ENCODE measurements around the gene VWF. TPM values are rescaled to one million over a fixed set of nuclear protein-coding genes. Genes with fewer than 3 reads are reported as not detected.
A peak's percentile ranks its signal among the peaks of the same experiment; 100 is the strongest.

Gene VWF
- total and polyA plus RNA-seq, 2 of the 13 experiments (the other 11 are each of a cell fraction or from before 2014, with no cell fraction given), result 0.20 to 0.25 TPM

DNA sequence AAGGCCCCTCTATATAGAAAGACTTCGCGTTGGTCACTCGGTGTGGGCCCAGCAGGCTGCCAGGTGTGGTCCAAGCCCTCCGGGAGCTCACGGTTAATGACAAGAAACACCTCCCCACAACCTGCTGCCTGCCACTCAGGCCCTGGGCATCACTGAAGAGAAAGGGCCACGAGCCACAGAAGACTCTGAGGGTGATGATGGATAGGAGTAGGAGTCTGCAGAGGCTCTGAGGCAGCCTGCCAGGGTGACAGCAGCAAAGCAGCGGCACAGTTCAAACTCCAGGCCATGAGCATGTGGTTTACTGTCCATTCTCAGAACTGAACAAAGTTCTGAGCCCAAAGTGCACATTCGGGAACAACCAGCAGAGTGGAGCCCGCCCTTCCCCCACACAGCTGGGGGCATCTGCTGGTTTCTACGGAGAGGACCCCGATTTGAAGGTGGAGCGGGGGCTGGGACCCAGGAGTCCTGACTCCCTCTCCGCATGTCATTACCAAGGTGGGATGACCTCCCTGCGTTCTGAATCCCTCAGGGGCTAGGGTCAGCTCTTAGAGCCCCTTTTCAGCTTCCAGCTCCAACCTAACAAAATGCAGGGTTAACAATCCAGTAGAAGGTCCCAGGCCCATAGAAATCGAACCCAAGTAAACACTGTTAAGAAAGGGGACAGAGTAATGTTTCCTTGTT is 65.8 kb downstream of the VWF start (continued):
- TF ChIP-seq, protein P1, sequence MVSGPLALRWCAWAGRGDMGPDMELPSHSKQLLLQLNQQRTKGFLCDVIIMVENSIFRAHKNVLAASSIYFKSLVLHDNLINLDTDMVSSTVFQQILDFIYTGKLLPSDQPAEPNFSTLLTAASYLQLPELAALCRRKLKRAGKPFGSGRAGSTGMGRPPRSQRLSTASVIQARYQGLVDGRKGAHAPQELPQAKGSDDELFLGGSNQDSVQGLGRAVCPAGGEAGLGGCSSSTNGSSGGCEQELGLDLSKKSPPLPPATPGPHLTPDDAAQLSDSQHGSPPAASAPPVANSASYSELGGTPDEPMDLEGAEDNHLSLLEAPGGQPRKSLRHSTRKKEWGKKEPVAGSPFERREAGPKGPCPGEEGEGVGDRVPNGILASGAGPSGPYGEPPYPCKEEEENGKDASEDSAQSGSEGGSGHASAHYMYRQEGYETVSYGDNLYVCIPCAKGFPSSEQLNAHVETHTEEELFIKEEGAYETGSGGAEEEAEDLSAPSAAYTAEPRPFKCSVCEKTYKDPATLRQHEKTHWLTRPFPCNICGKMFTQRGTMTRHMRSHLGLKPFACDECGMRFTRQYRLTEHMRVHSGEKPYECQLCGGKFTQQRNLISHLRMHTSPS (CRISPR knock-in tag; IDR thresholded peaks at IDR 0.05; ENCODE audit: low read depth), result peak; percentile 63; the same call in 1 of the 2 replicates
- TF ChIP-seq RBM22 (optimal IDR thresholded peaks at IDR 0.05; ENCODE audit: low read length) (no peak), ZNF607 (CRISPR knock-in tag; IDR thresholded peaks at IDR 0.05; ENCODE audit: borderline replicate concordance) (0 out of 2 replicates have a peak, but pooled peaks have one; percentile 45), MIER3 (CRISPR knock-in tag; IDR thresholded peaks at IDR 0.05; ENCODE audit: borderline replicate concordance) (peak; percentile 70; the same call in 1 of the 2 replicates), ZNF644 (CRISPR knock-in tag; IDR thresholded peaks at IDR 0.05; ENCODE audit: low read depth) (peak; percentile 22; the same call in 1 of the 2 replicates), HDAC1 (CRISPR knock-in tag; IDR thresholded peaks at IDR 0.05) (peak; percentile 69), SPEN (CRISPR knock-in tag; IDR thresholded peaks at IDR 0.05; ENCODE audit: low read depth) (peak; percentile 71), ZNF563 (CRISPR knock-in tag; IDR thresholded peaks at IDR 0.05) (peak; percentile 76; the same call in 1 of the 2 replicates), MTA1 (CRISPR knock-in tag; IDR thresholded peaks at IDR 0.05; ENCODE audit: borderline replicate concordance) (peak; percentile 93), ZFP1 (CRISPR knock-in tag; IDR thresholded peaks at IDR 0.05) (0 out of 2 replicates have a peak, but pooled peaks have one; percentile 53), ZBTB38 (CRISPR knock-in tag; IDR thresholded peaks at IDR 0.05) (peak; percentile 35; the same call in 1 of the 2 replicates), BRD4 (CRISPR knock-in tag; IDR thresholded peaks at IDR 0.05) (0 out of 2 replicates have a peak, but pooled peaks have one; percentile 28), CENPX (CRISPR knock-in tag; IDR thresholded peaks at IDR 0.05) (no peak), IRF2 (CRISPR knock-in tag; IDR thresholded peaks at IDR 0.05) (peak; percentile 13; the same call in 1 of the 2 replicates), TEAD3 (CRISPR knock-in tag; optimal IDR thresholded peaks at IDR 0.05; ENCODE audit: borderline replicate concordance) (peak; percentile 45)
- TF ChIP-seq, protein P2, sequence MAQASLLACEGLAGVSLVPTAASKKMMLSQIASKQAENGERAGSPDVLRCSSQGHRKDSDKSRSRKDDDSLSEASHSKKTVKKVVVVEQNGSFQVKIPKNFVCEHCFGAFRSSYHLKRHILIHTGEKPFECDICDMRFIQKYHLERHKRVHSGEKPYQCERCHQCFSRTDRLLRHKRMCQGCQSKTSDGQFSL (CRISPR knock-in tag; IDR thresholded peaks at IDR 0.05), result peak; percentile 32; the same call in 1 of the 2 replicates
- TF ChIP-seq, protein P3, sequence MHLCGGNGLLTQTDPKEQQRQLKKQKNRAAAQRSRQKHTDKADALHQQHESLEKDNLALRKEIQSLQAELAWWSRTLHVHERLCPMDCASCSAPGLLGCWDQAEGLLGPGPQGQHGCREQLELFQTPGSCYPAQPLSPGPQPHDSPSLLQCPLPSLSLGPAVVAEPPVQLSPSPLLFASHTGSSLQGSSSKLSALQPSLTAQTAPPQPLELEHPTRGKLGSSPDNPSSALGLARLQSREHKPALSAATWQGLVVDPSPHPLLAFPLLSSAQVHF (CRISPR knock-in tag; IDR thresholded peaks at IDR 0.05), result no peak
- TF ChIP-seq, protein P4, sequence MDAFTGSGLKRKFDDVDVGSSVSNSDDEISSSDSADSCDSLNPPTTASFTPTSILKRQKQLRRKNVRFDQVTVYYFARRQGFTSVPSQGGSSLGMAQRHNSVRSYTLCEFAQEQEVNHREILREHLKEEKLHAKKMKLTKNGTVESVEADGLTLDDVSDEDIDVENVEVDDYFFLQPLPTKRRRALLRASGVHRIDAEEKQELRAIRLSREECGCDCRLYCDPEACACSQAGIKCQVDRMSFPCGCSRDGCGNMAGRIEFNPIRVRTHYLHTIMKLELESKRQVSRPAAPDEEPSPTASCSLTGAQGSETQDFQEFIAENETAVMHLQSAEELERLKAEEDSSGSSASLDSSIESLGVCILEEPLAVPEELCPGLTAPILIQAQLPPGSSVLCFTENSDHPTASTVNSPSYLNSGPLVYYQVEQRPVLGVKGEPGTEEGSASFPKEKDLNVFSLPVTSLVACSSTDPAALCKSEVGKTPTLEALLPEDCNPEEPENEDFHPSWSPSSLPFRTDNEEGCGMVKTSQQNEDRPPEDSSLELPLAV (CRISPR knock-in tag; conservative IDR thresholded peaks at IDR 0.05; ENCODE audit: low read depth), result no peak
- TF ChIP-seq, protein P5, sequence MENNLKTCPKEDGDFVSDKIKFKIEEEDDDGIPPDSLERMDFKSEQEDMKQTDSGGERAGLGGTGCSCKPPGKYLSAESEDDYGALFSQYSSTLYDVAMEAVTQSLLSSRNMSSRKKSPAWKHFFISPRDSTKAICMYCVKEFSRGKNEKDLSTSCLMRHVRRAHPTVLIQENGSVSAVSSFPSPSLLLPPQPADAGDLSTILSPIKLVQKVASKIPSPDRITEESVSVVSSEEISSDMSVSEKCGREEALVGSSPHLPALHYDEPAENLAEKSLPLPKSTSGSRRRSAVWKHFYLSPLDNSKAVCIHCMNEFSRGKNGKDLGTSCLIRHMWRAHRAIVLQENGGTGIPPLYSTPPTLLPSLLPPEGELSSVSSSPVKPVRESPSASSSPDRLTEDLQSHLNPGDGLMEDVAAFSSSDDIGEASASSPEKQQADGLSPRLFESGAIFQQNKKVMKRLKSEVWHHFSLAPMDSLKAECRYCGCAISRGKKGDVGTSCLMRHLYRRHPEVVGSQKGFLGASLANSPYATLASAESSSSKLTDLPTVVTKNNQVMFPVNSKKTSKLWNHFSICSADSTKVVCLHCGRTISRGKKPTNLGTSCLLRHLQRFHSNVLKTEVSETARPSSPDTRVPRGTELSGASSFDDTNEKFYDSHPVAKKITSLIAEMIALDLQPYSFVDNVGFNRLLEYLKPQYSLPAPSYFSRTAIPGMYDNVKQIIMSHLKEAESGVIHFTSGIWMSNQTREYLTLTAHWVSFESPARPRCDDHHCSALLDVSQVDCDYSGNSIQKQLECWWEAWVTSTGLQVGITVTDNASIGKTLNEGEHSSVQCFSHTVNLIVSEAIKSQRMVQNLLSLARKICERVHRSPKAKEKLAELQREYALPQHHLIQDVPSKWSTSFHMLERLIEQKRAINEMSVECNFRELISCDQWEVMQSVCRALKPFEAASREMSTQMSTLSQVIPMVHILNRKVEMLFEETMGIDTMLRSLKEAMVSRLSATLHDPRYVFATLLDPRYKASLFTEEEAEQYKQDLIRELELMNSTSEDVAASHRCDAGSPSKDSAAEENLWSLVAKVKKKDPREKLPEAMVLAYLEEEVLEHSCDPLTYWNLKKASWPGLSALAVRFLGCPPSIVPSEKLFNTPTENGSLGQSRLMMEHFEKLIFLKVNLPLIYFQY (CRISPR knock-in tag; IDR thresholded peaks at IDR 0.05; ENCODE audit: borderline replicate concordance), result peak; percentile 95; the same call in 1 of the 2 replicates
- TF ChIP-seq, protein P6, sequence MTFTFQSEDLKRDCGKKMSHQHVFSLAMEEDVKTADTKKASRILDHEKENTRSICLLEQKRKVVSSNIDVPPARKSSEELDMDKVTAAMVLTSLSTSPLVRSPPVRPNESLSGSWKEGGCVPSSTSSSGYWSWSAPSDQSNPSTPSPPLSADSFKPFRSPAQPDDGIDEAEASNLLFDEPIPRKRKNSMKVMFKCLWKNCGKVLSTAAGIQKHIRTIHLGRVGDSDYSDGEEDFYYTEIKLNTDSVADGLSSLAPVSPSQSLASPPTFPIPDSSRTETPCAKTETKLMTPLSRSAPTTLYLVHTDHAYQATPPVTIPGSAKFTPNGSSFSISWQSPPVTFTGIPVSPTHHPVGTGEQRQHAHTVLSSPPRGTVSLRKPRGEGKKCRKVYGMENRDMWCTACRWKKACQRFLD (CRISPR knock-in tag; IDR thresholded peaks at IDR 0.05; ENCODE audit: borderline replicate concordance), result 0 out of 2 replicates have a peak, but pooled peaks have one; percentile 56

Data from HepG2 (cell line).